OCI-LY1 (cell line): Measurements from ENCODE around the gene MYH13.

Source experiments
- H2AFZ ChIP-seq: fragments of 200-600 bp; sonication (generic), shearing (Covaris generic); 2 replicates; pipeline ENCODE4 v1.6.0; 2014; ENCODE audit warnings: antibody characterized with exemption, mild to moderate bottlenecking, low read length
- H3F3A ChIP-seq: fragments of 200-600 bp; sonication (generic), shearing (Covaris generic); 2 replicates; pipeline ENCODE4 v1.6.0; 2014; ENCODE audit warnings: mild to moderate bottlenecking, antibody characterized with exemption, low read length, moderate library complexity; ENCODE audit not compliant: insufficient read depth
- H3K27ac ChIP-seq: fragments of 200-600 bp; sonication (generic); 2 replicates; pipeline ENCODE4 v1.5.1; 2014; ENCODE audit warnings: low read length, mixed run types, mild to moderate bottlenecking, low read depth; ENCODE audit not compliant: poor library complexity, severe bottlenecking
- H3K27me3 ChIP-seq: fragments of 200-600 bp; sonication (generic); 2 replicates; pipeline ENCODE4 v1.6.0; 2014; ENCODE audit warnings: antibody characterized with exemption, mild to moderate bottlenecking, low read length, moderate library complexity; ENCODE audit not compliant: insufficient read depth
- H3K36me3 ChIP-seq: fragments of 200-600 bp; sonication (generic); 2 replicates; pipeline ENCODE4 v1.6.1; 2014; ENCODE audit warnings: mild to moderate bottlenecking, antibody characterized with exemption, low read length, moderate library complexity, mixed read lengths; ENCODE audit not compliant: insufficient read depth
- H3K4me1 ChIP-seq: fragments of 200-600 bp; sonication (generic); 2 replicates; pipeline ENCODE4 v1.5.1; 2014; ENCODE audit warnings: mild to moderate bottlenecking, low read length, moderate library complexity; ENCODE audit not compliant: insufficient read depth, severe bottlenecking
- H3K4me2 ChIP-seq: fragments of 200-600 bp; sonication (generic), shearing (Covaris generic); 2 replicates; pipeline ENCODE4 v1.6.1; 2014; ENCODE audit warnings: low read length
- H3K4me3 ChIP-seq: fragments of 200-600 bp; sonication (generic); 2 replicates; pipeline ENCODE4 v1.5.1; 2014; ENCODE audit warnings: low read length, low read depth, mild to moderate bottlenecking, mixed read lengths; ENCODE audit not compliant: poor library complexity, severe bottlenecking
- H3K79me2 ChIP-seq: fragments of 200-600 bp; shearing (Covaris generic); 2 replicates; pipeline ENCODE4 v1.6.1; 2016; ENCODE audit warnings: mixed run types, low read length, mixed read lengths; ENCODE audit not compliant: insufficient read depth
- H3K9ac ChIP-seq: fragments of 200-600 bp; sonication (generic), shearing (Covaris generic); 2 replicates; pipeline ENCODE4 v1.6.1; 2014; ENCODE audit warnings: mild to moderate bottlenecking, low read length, mixed read lengths
- H3K9me2 ChIP-seq: fragments of 200-600 bp; sonication (generic), shearing (Covaris generic); 2 replicates; pipeline ENCODE4 v1.6.1; 2014; ENCODE audit warnings: low read depth, mild to moderate bottlenecking, low read length, mixed read lengths
- H3K9me3 ChIP-seq: fragments of 200-600 bp; shearing (Covaris generic); 2 replicates; pipeline ENCODE4 v1.6.1; 2014; ENCODE audit warnings: low read length, mixed read lengths
- H4K20me1 ChIP-seq: fragments of 200-600 bp; sonication (generic), shearing (Covaris generic); 2 replicates; pipeline ENCODE4 v1.6.0; 2016; ENCODE audit warnings: mild to moderate bottlenecking, low read length; ENCODE audit not compliant: insufficient read depth
- CTCF ChIP-seq: fragments of 200-600 bp; sonication (generic), shearing (Covaris generic); IDR thresholded peaks from 2 replicates; pipeline ENCODE4 v1.5.1; 2017; ENCODE audit warnings: mild to moderate bottlenecking, antibody characterized with exemption, low read length, moderate library complexity, mixed read lengths
- EZH2 ChIP-seq: fragments of 200-600 bp; sonication (generic), shearing (Covaris generic); IDR thresholded peaks from 2 replicates; pipeline ENCODE4 v1.8.0; 2017; ENCODE audit warnings: borderline replicate concordance, mixed run types, mild to moderate bottlenecking, antibody characterized with exemption, low read length, moderate library complexity, mixed read lengths

MYH13 gene

GRCh38 chr17:10337976-10338375, 34.8 kb downstream of the MYH13 start:
- Histone ChIP-seq H2AFZ (no peak overlapping the region), H3K27ac (no peak overlapping the region)

GRCh38 chr17:10337136-10337535, 35.7 kb downstream of the MYH13 start:
- Histone ChIP-seq H3K27me3 (no peaks in the 10 kb centered on the region), H3F3A (no peaks in the 10 kb centered on the region), H3K4me1 (no peaks in the 10 kb centered on the region), H2AFZ (no peak overlapping the region), H3K9ac (no peak overlapping the region), H3K9me3 (no peaks in the 10 kb centered on the region), H4K20me1 (no peaks in the 10 kb centered on the region), H3K4me3 (no peak overlapping the region), H3K4me2 (no peak overlapping the region), H3K79me2 (no peaks in the 10 kb centered on the region), H3K36me3 (no peaks in the 10 kb centered on the region), H3K9me2 (no peaks in the 10 kb centered on the region), H3K27ac (no peak overlapping the region)
- TF ChIP-seq EZH2 (no peak), CTCF (no peak)

More at GRCh38 chr17:10337976-10338375, 34.8 kb downstream of the MYH13 start:
- Histone ChIP-seq H3K27me3 (no peaks in the 10 kb centered on the region), H3K4me1 (no peaks in the 10 kb centered on the region), H3K36me3 (no peaks in the 10 kb centered on the region), H3F3A (no peaks in the 10 kb centered on the region), H4K20me1 (no peaks in the 10 kb centered on the region), H3K9me3 (no peaks in the 10 kb centered on the region), H3K79me2 (no peaks in the 10 kb centered on the region), H3K4me2 (no peak overlapping the region), H3K9me2 (no peaks in the 10 kb centered on the region), H3K4me3 (no peak overlapping the region), H3K9ac (no peak overlapping the region)
- no peak for TF ChIP-seq EZH2
- TF ChIP-seq CTCF = no peak

GRCh38 chr17:10336393-10336792, 36.4 kb downstream of the MYH13 start:
- TF ChIP-seq EZH2 (no peak), CTCF (no peak)
- H3K4me2 ChIP-seq = no peak overlapping the region
- no peaks in the 10 kb centered on the region for H3K9me3 ChIP-seq
- H3K27me3 ChIP-seq = no peaks in the 10 kb centered on the region
- no peaks in the 10 kb centered on the region for H3K36me3 ChIP-seq
- H3K9me2 ChIP-seq = no peaks in the 10 kb centered on the region
- H3K9ac ChIP-seq = no peak overlapping the region
- H4K20me1 ChIP-seq = no peaks in the 10 kb centered on the region
- H3F3A ChIP-seq = no peaks in the 10 kb centered on the region
- no peak overlapping the region for H2AFZ ChIP-seq
- H3K79me2 ChIP-seq = no peaks in the 10 kb centered on the region
- no peak overlapping the region for H3K27ac ChIP-seq
- H3K4me3 ChIP-seq = no peak overlapping the region
- H3K4me1 ChIP-seq = no peaks in the 10 kb centered on the region
